WERI-Rb-1 (cell line): ENCODE results near the gene CUL4B.

Source experiments
- DNase-seq: peaks from one replicate; pipeline ENCODE4 v3.0.0-alpha.2; 2020
- H3K27ac ChIP-seq: fragments of 250-450 bp; sonication (Bioruptor Pico); 2 replicates; pipeline ENCODE4 v1.5.1; 2020; ENCODE audit warnings: mild to moderate bottlenecking, moderate library complexity
- H3K27me3 ChIP-seq: fragments of 250-450 bp; sonication (Bioruptor Pico); 2 replicates; pipeline ENCODE4 v1.5.1; 2021; ENCODE audit warnings: mild to moderate bottlenecking, low read depth, moderate library complexity; ENCODE audit not compliant: insufficient read depth, severe bottlenecking
- H3K36me3 ChIP-seq: fragments of 250-450 bp; sonication (Bioruptor Pico); 2 replicates; pipeline ENCODE4 v1.5.1; 2020; ENCODE audit warnings: mild to moderate bottlenecking, moderate library complexity
- H3K4me3 ChIP-seq: 2 replicates; pipeline ENCODE4 v1.5.1; 2011; ENCODE audit warnings: low read depth, mild to moderate bottlenecking, control low read depth, low read length
- H3K9me3 ChIP-seq: fragments of 250-450 bp; sonication (Bioruptor Pico); 2 replicates; pipeline ENCODE4 v1.5.1; 2021; ENCODE audit warnings: mild to moderate bottlenecking, moderate library complexity; ENCODE audit not compliant: severe bottlenecking
- CTCF ChIP-seq: IDR thresholded peaks from 2 replicates; pipeline ENCODE4 v1.5.1; 2011; ENCODE audit warnings: low read depth, mild to moderate bottlenecking, control low read depth, inconsistent platforms, low read length

Gene CUL4B

GRCh38 chrX:120570011-120570600 lies 9.3 kb upstream of the CUL4B start:
- no peak for TF ChIP-seq CTCF
- Histone ChIP-seq H3K27me3 (no peaks in the 10 kb centered on the region), H3K27ac (no peak overlapping the region), H3K36me3 (no peaks in the 10 kb centered on the region), H3K9me3 (no peaks in the 10 kb centered on the region), H3K4me3 (no peak overlapping the region)
- DNase-seq, result no peak

GRCh38 chrX:120568609-120569008 lies 7.8 kb upstream of the CUL4B start:
- Histone ChIP-seq H3K27ac (no peak overlapping the region), H3K36me3 (no peaks in the 10 kb centered on the region), H3K4me3 (no peak overlapping the region), H3K9me3 (no peaks in the 10 kb centered on the region), H3K27me3 (no peaks in the 10 kb centered on the region)
- no peak for TF ChIP-seq CTCF
- DNase-seq, result no peak

- TF ChIP-seq CTCF, result no peak
- Histone ChIP-seq H3K27me3 (no peaks in the 10 kb centered on the region), H3K4me3 (no peak overlapping the region), H3K27ac (no peak overlapping the region), H3K36me3 (no peaks in the 10 kb centered on the region), H3K9me3 (no peaks in the 10 kb centered on the region)
- DNase-seq, result no peak
These were observed 7.3 kb upstream of the CUL4B start for GRCh38 chrX:120568035-120568434.

GRCh38 chrX:120566817-120567216 lies 6.1 kb upstream of the CUL4B start:
- TF ChIP-seq CTCF, result no peak
- H3K4me3 ChIP-seq, result no peak overlapping the region
- no peaks in the 10 kb centered on the region for H3K9me3 ChIP-seq
- no peak for DNase-seq
- no peaks in the 10 kb centered on the region for H3K27me3 ChIP-seq
- H3K36me3 ChIP-seq, result no peaks in the 10 kb centered on the region
- no peak overlapping the region for H3K27ac ChIP-seq

- no peak for DNase-seq
- no peaks in the 10 kb centered on the region for H3K36me3 ChIP-seq
- TF ChIP-seq CTCF, result no peak
- H3K4me3 ChIP-seq, result no peak overlapping the region
- H3K27ac ChIP-seq, result no peak overlapping the region
- H3K9me3 ChIP-seq, result no peaks in the 10 kb centered on the region
- no peaks in the 10 kb centered on the region for H3K27me3 ChIP-seq
These were observed 4.2 kb upstream of the CUL4B start for GRCh38 chrX:120564925-120565324.

- no peak for TF ChIP-seq CTCF
- Histone ChIP-seq H3K9me3 (no peaks in the 10 kb centered on the region), H3K36me3 (peaks cover under 1% of the 10 kb centered on the region; the same call in 1 of the 2 replicates), H3K27me3 (no peaks in the 10 kb centered on the region), H3K4me3 (no peak overlapping the region), H3K27ac (no peak overlapping the region)
- no peak for DNase-seq
These were observed 1.8 kb upstream of the CUL4B start for GRCh38 chrX:120562569-120562926.
